ENCODE results near the gene SERPINB2.

DNA sequence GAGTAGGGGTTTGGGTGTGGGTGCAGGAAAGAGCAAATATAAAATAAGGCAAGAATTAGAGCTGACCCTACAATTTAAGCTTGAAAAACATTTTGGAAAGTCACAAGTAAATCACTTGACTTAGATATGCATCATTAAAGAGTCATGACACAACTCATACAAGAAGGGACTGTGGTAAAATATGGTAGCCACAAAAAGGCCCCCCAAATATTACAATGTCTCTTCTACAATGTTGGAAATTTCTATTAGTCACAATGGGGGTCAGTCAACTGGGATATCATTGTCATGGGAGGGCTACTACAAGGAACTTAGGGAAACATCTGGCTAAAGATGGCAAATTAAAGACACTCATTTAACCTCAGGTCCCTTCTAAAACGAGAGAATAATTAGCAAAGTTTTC, 15.7 kb upstream of the SERPINB2 start:
- TF ChIP-seq, protein P1, sequence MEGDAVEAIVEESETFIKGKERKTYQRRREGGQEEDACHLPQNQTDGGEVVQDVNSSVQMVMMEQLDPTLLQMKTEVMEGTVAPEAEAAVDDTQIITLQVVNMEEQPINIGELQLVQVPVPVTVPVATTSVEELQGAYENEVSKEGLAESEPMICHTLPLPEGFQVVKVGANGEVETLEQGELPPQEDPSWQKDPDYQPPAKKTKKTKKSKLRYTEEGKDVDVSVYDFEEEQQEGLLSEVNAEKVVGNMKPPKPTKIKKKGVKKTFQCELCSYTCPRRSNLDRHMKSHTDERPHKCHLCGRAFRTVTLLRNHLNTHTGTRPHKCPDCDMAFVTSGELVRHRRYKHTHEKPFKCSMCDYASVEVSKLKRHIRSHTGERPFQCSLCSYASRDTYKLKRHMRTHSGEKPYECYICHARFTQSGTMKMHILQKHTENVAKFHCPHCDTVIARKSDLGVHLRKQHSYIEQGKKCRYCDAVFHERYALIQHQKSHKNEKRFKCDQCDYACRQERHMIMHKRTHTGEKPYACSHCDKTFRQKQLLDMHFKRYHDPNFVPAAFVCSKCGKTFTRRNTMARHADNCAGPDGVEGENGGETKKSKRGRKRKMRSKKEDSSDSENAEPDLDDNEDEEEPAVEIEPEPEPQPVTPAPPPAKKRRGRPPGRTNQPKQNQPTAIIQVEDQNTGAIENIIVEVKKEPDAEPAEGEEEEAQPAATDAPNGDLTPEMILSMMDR (IDR thresholded peaks at IDR 0.05), result no peak
- TF ChIP-seq POLR2A (IDR thresholded peaks at IDR 0.05) (no peak), POLR2AphosphoS5 (IDR thresholded peaks at IDR 0.05) (no peak), EP300 (IDR thresholded peaks at IDR 0.05) (no peak)

Measured in suprapubic skin (tissue), 4 donors.